ENCODE data around the gene LMOD3. TPM values are rescaled to one million over a fixed set of nuclear protein-coding genes. Genes with fewer than 3 reads are reported as not detected.

The LMOD3 gene
- total and polyA plus RNA-seq, 2 donors (not counting 3 experiments of a cell fraction or from before 2014, with no cell fraction given): not detected

- Histone ChIP-seq H3K79me2 (ENCODE audit: control insufficient read depth, insufficient read depth, low read length) (no peaks in the 10 kb centered on the region), H3K27ac (ENCODE audit: insufficient read depth, low read depth, low read length) (no peak overlapping the region), H4K20me1 (replicated peaks; ENCODE audit: control insufficient read depth, extremely low read depth, insufficient read depth, low read length) (no peaks in the 10 kb centered on the region), H3K4me1 (ENCODE audit: control insufficient read depth, extremely low read depth, insufficient read depth, low read length) (no peaks in the 10 kb centered on the region), H2AFZ (ENCODE audit: low read depth, low read length) (no peak overlapping the region), H3K9me1 (replicated peaks; ENCODE audit: control insufficient read depth, extremely low read depth, insufficient read depth, low read length) (no peaks in the 10 kb centered on the region), H3K4me3 (replicated peaks in 1 of 3; ENCODE audit: insufficient read depth in 1 of 3, low read depth in 1 of 3, low read length in 3 of 3) (no peak overlapping the region), H3K36me3 (ENCODE audit: control insufficient read depth in 2 of 2, extremely low read depth in 1 of 2, insufficient read depth in 2 of 2, low read length in 2 of 2) (no peaks in the 10 kb centered on the region), H3K9me3 (replicated peaks; ENCODE audit: control insufficient read depth, insufficient read depth, low read length) (no peaks in the 10 kb centered on the region), H3K4me2 (ENCODE audit: insufficient read depth, low read length) (no peak overlapping the region), H3K27me3 (ENCODE audit: control insufficient read depth in 2 of 2, insufficient read depth in 2 of 2, low read length in 2 of 2) (no peaks in the 10 kb centered on the region), H3K9ac (replicated peaks; ENCODE audit: extremely low read depth, insufficient read depth, low read length) (no peak overlapping the region)
- FAIRE-seq: no peak
- ChIA-PET POLR2A (no interaction called here), CTCF (interaction anchor here (0.8 to 2.2 kb wide), 3 partner anchors 9 to 176 kb away, joined by 3 to 14 read pairs (median 4); no protein-coding TSS in a partner anchor)
- no peak for DNase-seq (ENCODE audit: low read depth, low spot score)
- dilution Hi-C loops (cut with MboI; ENCODE audit: extremely low pct_ligation_motif_present, low sequenced_read_pairs) (no loop called here), intact Hi-C loops (cut with micrococcal nuclease) (no loop called here)
- BruUV-seq (replicated peaks): no TSS peak
- TF ChIP-seq FOS (IDR thresholded peaks at IDR 0.05; ENCODE audit: borderline replicate concordance, insufficient read depth, low read length) (no peak), GATA2 (IDR thresholded peaks at IDR 0.05; ENCODE audit: insufficient read depth, insufficient read length, low read depth, low read length) (no peak), EZH2 (IDR thresholded peaks at IDR 0.05; ENCODE audit: borderline replicate concordance, low read depth, low read length, severe bottlenecking) (no peak), CTCF (IDR thresholded peaks at IDR 0.05; ENCODE audit: extremely low read depth in 1 of 2, insufficient read depth in 1 of 2, low read depth in 1 of 2, low read length in 2 of 2) (no peak), MAX (IDR thresholded peaks at IDR 0.05; ENCODE audit: insufficient read depth, insufficient read length) (no peak), JUN (IDR thresholded peaks at IDR 0.05; ENCODE audit: borderline replicate concordance, insufficient read depth, insufficient read length, low read depth) (no peak), POLR2A (IDR thresholded peaks at IDR 0.05; ENCODE audit: low read depth, low read length) (no peak), POLR2AphosphoS5 (IDR thresholded peaks at IDR 0.05; ENCODE audit: insufficient read depth, low read depth, low read length) (no peak)
Measured at GRCh38 chr3:69130689-69131088, 8.3 kb upstream of the LMOD3 start.

Data from endothelial cell of umbilical vein (primary cell).